ENCODE data around the gene PTPN18.
"Not testable (repeated sequence)": the region's sequence is repeated elsewhere in the genome, so short reads cannot be mapped to it uniquely, and the experiment has no call there.

- TF ChIP-seq, protein P1, sequence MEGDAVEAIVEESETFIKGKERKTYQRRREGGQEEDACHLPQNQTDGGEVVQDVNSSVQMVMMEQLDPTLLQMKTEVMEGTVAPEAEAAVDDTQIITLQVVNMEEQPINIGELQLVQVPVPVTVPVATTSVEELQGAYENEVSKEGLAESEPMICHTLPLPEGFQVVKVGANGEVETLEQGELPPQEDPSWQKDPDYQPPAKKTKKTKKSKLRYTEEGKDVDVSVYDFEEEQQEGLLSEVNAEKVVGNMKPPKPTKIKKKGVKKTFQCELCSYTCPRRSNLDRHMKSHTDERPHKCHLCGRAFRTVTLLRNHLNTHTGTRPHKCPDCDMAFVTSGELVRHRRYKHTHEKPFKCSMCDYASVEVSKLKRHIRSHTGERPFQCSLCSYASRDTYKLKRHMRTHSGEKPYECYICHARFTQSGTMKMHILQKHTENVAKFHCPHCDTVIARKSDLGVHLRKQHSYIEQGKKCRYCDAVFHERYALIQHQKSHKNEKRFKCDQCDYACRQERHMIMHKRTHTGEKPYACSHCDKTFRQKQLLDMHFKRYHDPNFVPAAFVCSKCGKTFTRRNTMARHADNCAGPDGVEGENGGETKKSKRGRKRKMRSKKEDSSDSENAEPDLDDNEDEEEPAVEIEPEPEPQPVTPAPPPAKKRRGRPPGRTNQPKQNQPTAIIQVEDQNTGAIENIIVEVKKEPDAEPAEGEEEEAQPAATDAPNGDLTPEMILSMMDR (IDR thresholded peaks at IDR 0.05), result not testable (repeated sequence)
- not testable (repeated sequence) for TF ChIP-seq POLR2A (IDR thresholded peaks at IDR 0.05)
Measured at GRCh38 chr2:130406280-130406679, 50.4 kb downstream of the PTPN18 start.

Data from vagina (tissue), 2 donors.